ENCODE measurements around the gene SNX32.

SNX32 gene

GRCh38 chr11:65857853-65858680 is 24.3 kb downstream of the SNX32 start, which contains the start of gene CFL1:
CFL1 (minus strand) TSS chr11:65858180; CDS start chr11:65858099, 81 bp downstream.
- peak; percentile 98 for DNase-seq

GRCh38 chr11:65858681-65859087 is 24.9 kb downstream of the SNX32 start:
- no peak for DNase-seq

GRCh38 chr11:65859095-65859811 is 25.5 kb downstream of the SNX32 start:
- DNase-seq: peak; percentile 99

- DNase-seq: no peak
Observed at GRCh38 chr11:65859812-65860277, 26.1 kb downstream of the SNX32 start.

GRCh38 chr11:65860278-65861164 is 26.8 kb downstream of the SNX32 start, which contains the start of gene MUS81:
MUS81 (plus strand) TSS chr11:65860433; CDS start chr11:65860754, 321 bp downstream.
- DNase-seq: peak; percentile 99

- DNase-seq: no peak
Observed at GRCh38 chr11:65861165-65861505, 27.4 kb downstream of the SNX32 start.

- no peak for DNase-seq
Observed at GRCh38 chr11:65861533-65862183, 27.9 kb downstream of the SNX32 start.

- no peak for DNase-seq
Observed at GRCh38 chr11:65862191-65862735, 28.5 kb downstream of the SNX32 start.

GRCh38 chr11:65862941-65863888 is 29.5 kb downstream of the SNX32 start:
- DNase-seq: no peak

- DNase-seq: no peak
Observed at GRCh38 chr11:65863889-65864705, 30.3 kb downstream of the SNX32 start.

GRCh38 chr11:65864706-65865471 is 31.1 kb downstream of the SNX32 start:
- DNase-seq: no peak

- no peak for DNase-seq
Observed at GRCh38 chr11:65865550-65866172, 31.9 kb downstream of the SNX32 start.

- DNase-seq: no peak
Observed at GRCh38 chr11:65866509-65867283, 32.9 kb downstream of the SNX32 start.

- DNase-seq: peak; percentile 48
Observed at GRCh38 chr11:65867284-65868071, 33.7 kb downstream of the SNX32 start.

GRCh38 chr11:65868076-65868667 is 34.4 kb downstream of the SNX32 start:
- peak; percentile 64 for DNase-seq

- no peak for DNase-seq
Observed at GRCh38 chr11:65868907-65869306, 35.1 kb downstream of the SNX32 start.

Data from eye (tissue), 1 donor.